Calu3 (cell line): Measurements from ENCODE around the gene CRELD1. TPM values are rescaled to one million over a fixed set of nuclear protein-coding genes. Genes with fewer than 3 reads are reported as not detected.

Experiments
- BruUV-seq: library from RNA; stranded (reverse); fragments of 400-500 nt; replicated peaks from 2 replicates; lab custom pipeline; 2021; lab: Mats Ljungman, UMichigan
- CTCF ChIA-PET: fragments of 300-600 bp; sonication (Branson Sonifier 250); formaldehyde crosslinking; loops from one replicate; lab custom pipeline; 2022; ENCODE audit warnings: antibody characterized with exemption; lab: Charles Lee
- DNase-seq: peaks from one replicate; pipeline ENCODE4 v3.0.0; 2022
- H3K27ac Mint-ChIP-seq: one replicate; pipeline ENCODE4 v1.8.0; 2022; ENCODE audit warnings: mixed read lengths; ENCODE audit not compliant: unreplicated experiment
- H3K27me3 Mint-ChIP-seq: one replicate; pipeline ENCODE4 v1.8.0; 2022; ENCODE audit warnings: mixed read lengths; ENCODE audit not compliant: unreplicated experiment
- H3K36me3 Mint-ChIP-seq: one replicate; pipeline ENCODE4 v1.8.0; 2022; ENCODE audit warnings: mild to moderate bottlenecking, moderate library complexity, mixed read lengths; ENCODE audit not compliant: insufficient read depth, unreplicated experiment
- H3K4me1 Mint-ChIP-seq: one replicate; pipeline ENCODE4 v1.8.0; 2022; ENCODE audit warnings: mild to moderate bottlenecking, low read depth, mixed read lengths; ENCODE audit not compliant: unreplicated experiment
- H3K4me3 Mint-ChIP-seq: one replicate; pipeline ENCODE4 v1.8.0; 2022; ENCODE audit warnings: mild to moderate bottlenecking, low read depth, moderate library complexity, mixed read lengths; ENCODE audit not compliant: unreplicated experiment
- H3K9me3 Mint-ChIP-seq: one replicate; pipeline ENCODE4 v1.8.0; 2022; ENCODE audit warnings: low read depth, mixed read lengths; ENCODE audit not compliant: unreplicated experiment
- CTCF ChIP-seq: fragments of 200-600 bp; IDR thresholded peaks from one replicate; pipeline ENCODE4 v1.8.0; 2022; ENCODE audit warnings: antibody characterized with exemption; ENCODE audit not compliant: unreplicated experiment
- intact Hi-C: fragments of 100-400 bp; cut with micrococcal nuclease; formaldehyde crosslinking; loops from one replicate; pipeline ENCODE4 v1.10.0; 2022; ENCODE audit not compliant: unreplicated experiment
- total RNA-seq: library from RNA; stranded (reverse); gene quantifications from 2 replicates; pipeline ENCODE4 v1.2.3, GENCODE V29; 2022

The CRELD1 gene
- total RNA-seq, 1 experiment from 2014 or later, result 25.4 TPM

DNA sequence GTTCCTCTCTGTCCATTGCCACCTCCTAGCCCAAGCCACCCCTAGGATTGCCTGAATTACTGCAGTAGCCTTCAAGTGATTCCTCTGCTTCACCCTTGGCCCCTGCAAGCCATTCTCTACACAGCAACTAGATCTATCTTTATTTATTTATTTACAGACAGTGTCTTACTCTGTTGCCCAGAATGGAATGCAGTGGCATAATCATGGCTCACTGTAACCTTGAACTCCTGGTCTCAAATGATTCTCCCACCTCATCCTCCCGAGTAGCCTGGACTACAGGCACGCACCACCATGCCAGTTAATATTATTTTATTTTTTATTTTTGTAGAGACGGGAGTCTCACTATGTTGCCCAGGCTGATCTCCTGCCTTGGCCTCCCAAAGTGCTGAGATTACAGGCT lies 45.1 kb upstream of the CRELD1 start:
- intact Hi-C loops, result no loop called here
- Mint-ChIP-seq H3K9me3 (peaks cover 5% of the 10 kb centered on the region), H3K4me1 (peaks cover 27% of the 10 kb centered on the region), H3K27ac (no peak overlapping the region), H3K27me3 (no peaks in the 10 kb centered on the region), H3K4me3 (no peak overlapping the region), H3K36me3 (peaks cover 25% of the 10 kb centered on the region)
- no TSS peak for BruUV-seq
- no peak for TF ChIP-seq CTCF
- CTCF ChIA-PET, result no interaction called here
- DNase-seq, result no peak

DNA sequence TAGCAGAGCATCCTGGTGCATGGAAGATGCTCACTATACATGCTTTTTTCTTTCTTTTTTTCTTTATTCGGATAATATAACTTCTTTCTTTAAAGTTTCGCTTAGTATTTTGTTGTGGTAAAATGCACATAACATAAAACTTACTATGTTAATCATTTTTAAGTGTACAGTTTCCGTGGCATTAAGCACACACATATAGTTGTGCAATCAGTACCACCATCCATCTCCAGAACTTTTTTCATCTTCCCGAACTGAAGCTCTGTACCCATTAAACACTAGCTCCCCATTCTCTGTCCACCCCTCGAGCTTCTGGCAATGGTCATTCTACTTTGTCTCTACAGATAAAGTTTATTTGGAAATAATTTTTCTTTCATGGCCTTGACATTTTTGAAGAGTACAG lies 44.2 kb upstream of the CRELD1 start:
- peaks cover 31% of the 10 kb centered on the region for H3K36me3 Mint-ChIP-seq
- peaks cover 21% of the 10 kb centered on the region for H3K4me1 Mint-ChIP-seq
- no peak overlapping the region for H3K4me3 Mint-ChIP-seq
- DNase-seq, result no peak
- no peaks in the 10 kb centered on the region for H3K27me3 Mint-ChIP-seq
- H3K9me3 Mint-ChIP-seq, result peaks cover 5% of the 10 kb centered on the region
- no TSS peak for BruUV-seq
- CTCF ChIA-PET, result no interaction called here
- intact Hi-C loops, result no loop called here
- H3K27ac Mint-ChIP-seq, result no peak overlapping the region
- TF ChIP-seq CTCF, result no peak

DNA sequence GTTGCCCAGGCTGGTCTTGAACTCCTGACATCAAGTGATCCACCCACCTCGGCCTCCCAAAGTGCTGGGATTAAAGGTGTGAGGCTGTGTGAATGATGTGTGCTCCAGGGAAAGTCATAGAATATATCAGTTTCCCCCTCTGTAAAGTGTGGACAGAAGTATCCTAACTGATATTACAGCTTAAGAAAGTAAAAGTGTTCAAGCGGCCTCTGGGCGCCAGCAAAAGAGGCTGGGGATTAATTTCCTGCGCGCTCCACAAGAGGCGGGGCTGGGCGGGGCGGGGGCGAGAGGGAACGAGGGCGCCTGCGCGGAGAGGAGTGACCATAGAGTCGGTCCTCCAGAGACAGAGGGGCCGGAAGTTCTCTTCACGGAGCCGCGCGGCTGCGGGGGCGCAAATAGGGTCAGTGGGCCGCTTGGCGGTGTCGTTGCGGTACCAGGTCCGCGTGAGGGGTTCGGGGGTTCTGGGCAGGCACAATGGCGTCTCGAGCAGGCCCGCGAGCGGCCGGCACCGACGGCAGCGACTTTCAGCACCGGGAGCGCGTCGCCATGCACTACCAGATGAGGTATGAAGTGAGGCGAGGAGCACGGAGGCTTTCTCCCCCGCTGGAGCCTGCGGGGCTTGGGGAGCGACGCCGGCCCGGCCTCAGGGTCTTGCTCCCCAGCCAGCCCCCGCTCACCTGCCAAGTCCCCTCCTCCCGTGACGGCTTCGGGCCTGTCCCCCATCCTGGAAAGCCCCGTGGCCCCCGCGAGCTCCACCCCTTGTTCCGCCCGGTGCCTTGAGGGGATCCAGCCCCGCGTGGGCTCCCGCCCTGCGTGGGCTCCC lies 43.2 kb upstream of the CRELD1 start, which contains the start of gene JAGN1:
JAGN1 (plus strand) TSS at position 362 of the 823 bp plus-strand sequence; CDS start at position 475, 113 bp downstream.
- no peaks in the 10 kb centered on the region for H3K27me3 Mint-ChIP-seq
- H3K4me3 Mint-ChIP-seq, result peak within 1 kb of the TSS; percentile 97
- CTCF ChIA-PET, result interaction anchor here (1.6 kb wide), 1 partner anchor 12 kb away, joined by 3 read pairs; no protein-coding TSS in a partner anchor
- peak; percentile 86 for DNase-seq
- H3K9me3 Mint-ChIP-seq, result peaks cover 5% of the 10 kb centered on the region
- peaks cover 25% of the 10 kb centered on the region for H3K4me1 Mint-ChIP-seq
- no peak for TF ChIP-seq CTCF
- intact Hi-C loops, result no loop called here
- BruUV-seq, result TSS peak; percentile 54
- peak within 1 kb of the TSS; percentile 91 for H3K27ac Mint-ChIP-seq
- H3K36me3 Mint-ChIP-seq, result peaks cover 41% of the 10 kb centered on the region

DNA sequence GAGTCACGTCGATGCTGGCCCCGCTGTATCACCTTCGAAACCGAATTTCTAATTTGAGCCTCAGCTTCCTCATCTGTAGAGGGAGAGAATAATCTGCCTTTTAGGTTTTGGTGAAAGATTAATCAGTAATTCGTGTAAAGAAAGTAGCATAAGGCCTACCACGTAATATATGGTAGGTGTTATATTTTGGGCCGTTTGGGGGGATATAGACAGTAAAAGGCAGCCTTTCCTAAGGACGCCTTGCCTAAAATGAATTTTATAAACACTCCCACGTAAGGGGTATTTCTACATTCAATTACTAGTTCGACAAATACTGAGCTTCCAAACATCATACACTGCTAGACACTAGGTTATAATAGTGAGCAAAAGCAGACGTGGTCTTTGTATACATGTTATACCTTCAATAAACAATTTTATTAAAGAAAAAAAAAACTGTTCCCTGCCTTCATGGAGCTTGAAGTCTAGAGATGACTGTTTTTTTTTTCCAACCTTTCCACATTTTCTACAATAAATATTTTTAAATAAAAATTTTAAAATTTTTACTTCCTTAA lies 42.5 kb upstream of the CRELD1 start:
- H3K4me3 Mint-ChIP-seq, result peak overlapping the region; percentile 97
- no peaks in the 10 kb centered on the region for H3K27me3 Mint-ChIP-seq
- no TSS peak for BruUV-seq
- intact Hi-C loops, result no loop called here
- H3K27ac Mint-ChIP-seq, result peak overlapping the region; percentile 91
- peaks cover 5% of the 10 kb centered on the region for H3K9me3 Mint-ChIP-seq
- peaks cover 30% of the 10 kb centered on the region for H3K4me1 Mint-ChIP-seq
- DNase-seq, result no peak
- no peak for TF ChIP-seq CTCF
- H3K36me3 Mint-ChIP-seq, result peaks cover 41% of the 10 kb centered on the region
- CTCF ChIA-PET, result interaction anchor here (1.6 kb wide), 1 partner anchor 12 kb away, joined by 3 read pairs; no protein-coding TSS in a partner anchor
